Measurements from ENCODE around the gene NR1H4.

- TF ChIP-seq, protein P1, sequence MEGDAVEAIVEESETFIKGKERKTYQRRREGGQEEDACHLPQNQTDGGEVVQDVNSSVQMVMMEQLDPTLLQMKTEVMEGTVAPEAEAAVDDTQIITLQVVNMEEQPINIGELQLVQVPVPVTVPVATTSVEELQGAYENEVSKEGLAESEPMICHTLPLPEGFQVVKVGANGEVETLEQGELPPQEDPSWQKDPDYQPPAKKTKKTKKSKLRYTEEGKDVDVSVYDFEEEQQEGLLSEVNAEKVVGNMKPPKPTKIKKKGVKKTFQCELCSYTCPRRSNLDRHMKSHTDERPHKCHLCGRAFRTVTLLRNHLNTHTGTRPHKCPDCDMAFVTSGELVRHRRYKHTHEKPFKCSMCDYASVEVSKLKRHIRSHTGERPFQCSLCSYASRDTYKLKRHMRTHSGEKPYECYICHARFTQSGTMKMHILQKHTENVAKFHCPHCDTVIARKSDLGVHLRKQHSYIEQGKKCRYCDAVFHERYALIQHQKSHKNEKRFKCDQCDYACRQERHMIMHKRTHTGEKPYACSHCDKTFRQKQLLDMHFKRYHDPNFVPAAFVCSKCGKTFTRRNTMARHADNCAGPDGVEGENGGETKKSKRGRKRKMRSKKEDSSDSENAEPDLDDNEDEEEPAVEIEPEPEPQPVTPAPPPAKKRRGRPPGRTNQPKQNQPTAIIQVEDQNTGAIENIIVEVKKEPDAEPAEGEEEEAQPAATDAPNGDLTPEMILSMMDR (IDR thresholded peaks at IDR 0.05), result no peak
- no peak for TF ChIP-seq POLR2A (IDR thresholded peaks at IDR 0.05)
- no peak for TF ChIP-seq EP300 (IDR thresholded peaks at IDR 0.05; ENCODE audit: low read depth)
- no peak for TF ChIP-seq POLR2AphosphoS5 (IDR thresholded peaks at IDR 0.05)
Observed at GRCh38 chr12:100557357-100557756, 83.7 kb downstream of the NR1H4 start.
